Hepatocyte (in vitro differentiated cells): ENCODE measurements around the gene OR10H4.
"Not testable (repeated sequence)": the region's sequence is repeated elsewhere in the genome, so short reads cannot be mapped to it uniquely, and the experiment has no call there.

Experiments used
- EZH2 ChIP-seq: fragments of 200-600 bp; sonication (generic); IDR thresholded peaks from 2 replicates; pipeline ENCODE4 v1.6.1; 2016; ENCODE audit warnings: antibody characterized with exemption, mild to moderate bottlenecking, borderline replicate concordance
- EZH2phosphoT487 ChIP-seq: fragments of 200-600 bp; sonication (generic); IDR thresholded peaks from one replicate; pipeline ENCODE4 v1.6.1; 2018; ENCODE audit warnings: antibody characterized with exemption, mild to moderate bottlenecking, low read depth, moderate library complexity; ENCODE audit not compliant: unreplicated experiment, severe bottlenecking
- TF ChIP-seq, protein P1 (sequence below): fragments of 200-600 bp; sonication (generic); IDR thresholded peaks from 2 replicates; pipeline ENCODE4 v1.5.1; 2016; ENCODE audit warnings: antibody characterized with exemption, mild to moderate bottlenecking; ENCODE audit not compliant: poor library complexity

DNA sequence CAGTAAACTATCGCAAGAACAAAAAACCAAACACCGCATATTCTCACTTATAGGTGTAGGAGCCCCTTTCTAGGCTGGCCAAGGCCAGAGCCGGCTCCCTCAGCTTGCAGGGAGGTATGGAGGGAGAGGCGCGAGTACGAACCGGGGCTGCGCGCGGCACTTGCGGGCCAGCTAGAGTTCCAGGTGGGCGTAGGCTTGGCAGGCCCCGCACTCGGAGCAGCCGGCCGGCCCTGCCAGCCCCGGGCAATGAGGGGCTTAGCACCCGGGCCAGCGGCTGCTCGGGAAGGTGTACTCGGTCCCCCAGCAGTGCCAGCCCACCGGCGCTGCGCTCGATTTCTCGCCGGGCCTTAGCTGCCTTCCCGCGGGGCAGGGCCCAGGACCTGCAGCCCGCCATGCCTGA lies 49.2 kb upstream of the OR10H4 start:
- TF ChIP-seq, protein P1, sequence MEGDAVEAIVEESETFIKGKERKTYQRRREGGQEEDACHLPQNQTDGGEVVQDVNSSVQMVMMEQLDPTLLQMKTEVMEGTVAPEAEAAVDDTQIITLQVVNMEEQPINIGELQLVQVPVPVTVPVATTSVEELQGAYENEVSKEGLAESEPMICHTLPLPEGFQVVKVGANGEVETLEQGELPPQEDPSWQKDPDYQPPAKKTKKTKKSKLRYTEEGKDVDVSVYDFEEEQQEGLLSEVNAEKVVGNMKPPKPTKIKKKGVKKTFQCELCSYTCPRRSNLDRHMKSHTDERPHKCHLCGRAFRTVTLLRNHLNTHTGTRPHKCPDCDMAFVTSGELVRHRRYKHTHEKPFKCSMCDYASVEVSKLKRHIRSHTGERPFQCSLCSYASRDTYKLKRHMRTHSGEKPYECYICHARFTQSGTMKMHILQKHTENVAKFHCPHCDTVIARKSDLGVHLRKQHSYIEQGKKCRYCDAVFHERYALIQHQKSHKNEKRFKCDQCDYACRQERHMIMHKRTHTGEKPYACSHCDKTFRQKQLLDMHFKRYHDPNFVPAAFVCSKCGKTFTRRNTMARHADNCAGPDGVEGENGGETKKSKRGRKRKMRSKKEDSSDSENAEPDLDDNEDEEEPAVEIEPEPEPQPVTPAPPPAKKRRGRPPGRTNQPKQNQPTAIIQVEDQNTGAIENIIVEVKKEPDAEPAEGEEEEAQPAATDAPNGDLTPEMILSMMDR, result not testable (repeated sequence)
- TF ChIP-seq EZH2phosphoT487, EZH2: not testable (repeated sequence)
